ENCODE data around the gene DDX3X.
"Not testable (repeated sequence)": the region's sequence is repeated elsewhere in the genome, so short reads cannot be mapped to it uniquely, and the experiment has no call there.

The DDX3X gene

DNA sequence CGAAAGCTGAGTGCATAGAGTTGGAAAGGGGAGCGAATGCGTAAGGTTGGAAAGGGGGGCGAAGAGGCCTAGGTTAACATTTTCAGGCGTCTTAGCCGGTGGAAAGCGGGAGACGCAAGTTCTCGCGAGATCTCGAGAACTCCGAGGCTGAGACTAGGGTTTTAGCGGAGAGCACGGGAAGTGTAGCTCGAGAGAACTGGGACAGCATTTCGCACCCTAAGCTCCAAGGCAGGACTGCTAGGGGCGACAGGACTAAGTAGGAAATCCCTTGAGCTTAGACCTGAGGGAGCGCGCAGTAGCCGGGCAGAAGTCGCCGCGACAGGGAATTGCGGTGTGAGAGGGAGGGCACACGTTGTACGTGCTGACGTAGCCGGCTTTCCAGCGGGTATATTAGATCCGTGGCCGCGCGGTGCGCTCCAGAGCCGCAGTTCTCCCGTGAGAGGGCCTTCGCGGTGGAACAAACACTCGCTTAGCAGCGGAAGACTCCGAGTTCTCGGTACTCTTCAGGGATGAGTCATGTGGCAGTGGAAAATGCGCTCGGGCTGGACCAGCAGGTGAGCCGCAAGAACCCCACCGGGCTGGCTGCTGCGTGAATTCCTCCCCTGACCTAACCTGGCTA, at the start of gene DDX3X:
DDX3X (plus strand) TSS at position 419 of the 619 bp plus-strand sequence; CDS start at position 510, 91 bp downstream.
- peak; percentile 88 for DNase-seq

DNA sequence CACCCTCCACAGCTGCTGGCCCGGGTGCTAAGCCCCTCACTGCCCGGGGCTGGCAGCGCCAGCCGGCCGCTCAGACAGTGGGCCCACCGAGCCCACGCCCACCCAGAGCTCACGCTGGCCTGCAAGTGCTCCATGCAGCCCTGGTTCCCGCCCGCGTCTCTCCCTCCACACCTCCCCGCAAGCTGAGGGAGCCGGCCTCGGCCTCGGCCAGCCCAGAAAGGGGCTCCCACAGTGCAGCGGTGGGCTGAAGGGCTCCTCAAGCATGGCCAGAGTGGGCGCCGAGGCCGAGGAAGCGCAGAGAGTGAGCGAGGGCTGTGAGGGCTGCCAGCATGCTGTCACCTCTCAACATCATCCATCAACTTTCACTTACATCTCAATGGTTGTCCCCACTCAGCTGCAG, 48.0 kb upstream of the DDX3X start:
- not testable (repeated sequence) for DNase-seq

DNA sequence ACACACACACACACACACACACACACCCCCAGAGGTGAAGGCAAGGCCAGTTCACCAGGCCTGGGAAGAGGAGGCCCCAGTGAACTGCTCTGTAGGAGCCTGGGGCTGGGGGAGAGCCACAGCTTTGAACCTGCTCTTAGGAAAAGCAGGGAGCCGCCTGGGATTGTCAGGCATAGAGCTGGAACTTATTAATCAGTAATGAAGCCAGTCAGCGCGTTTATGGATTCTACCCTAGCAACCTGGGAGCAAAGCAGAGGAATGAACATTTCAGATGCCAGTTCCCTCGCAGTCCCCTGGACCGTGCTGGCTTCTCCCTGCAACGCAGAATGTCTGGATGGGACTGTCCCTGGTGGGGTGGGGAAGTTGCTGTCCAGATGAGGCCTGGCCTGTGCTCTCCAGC, 45.3 kb upstream of the DDX3X start:
- no peak for DNase-seq

DNA sequence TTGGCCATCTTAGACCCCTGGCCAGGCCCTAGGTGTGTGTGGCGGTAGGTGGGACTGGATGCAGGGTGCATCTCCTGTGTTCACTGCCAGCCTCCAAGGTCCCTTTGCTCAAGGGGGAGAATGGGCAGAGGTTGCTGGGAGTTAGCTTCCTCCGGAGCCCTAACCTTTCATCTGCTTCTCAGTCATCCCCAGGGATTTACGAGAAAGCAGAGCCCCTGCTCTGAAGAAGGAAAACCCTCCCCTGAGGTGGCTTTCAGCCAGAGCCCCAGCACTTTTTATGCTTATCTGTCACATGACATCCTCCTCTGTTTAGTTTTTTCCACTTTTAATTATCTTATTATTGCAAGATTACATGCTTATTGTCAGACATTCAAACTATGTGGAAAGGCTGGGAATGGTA, 44.9 kb upstream of the DDX3X start:
- no peak for DNase-seq

DNA sequence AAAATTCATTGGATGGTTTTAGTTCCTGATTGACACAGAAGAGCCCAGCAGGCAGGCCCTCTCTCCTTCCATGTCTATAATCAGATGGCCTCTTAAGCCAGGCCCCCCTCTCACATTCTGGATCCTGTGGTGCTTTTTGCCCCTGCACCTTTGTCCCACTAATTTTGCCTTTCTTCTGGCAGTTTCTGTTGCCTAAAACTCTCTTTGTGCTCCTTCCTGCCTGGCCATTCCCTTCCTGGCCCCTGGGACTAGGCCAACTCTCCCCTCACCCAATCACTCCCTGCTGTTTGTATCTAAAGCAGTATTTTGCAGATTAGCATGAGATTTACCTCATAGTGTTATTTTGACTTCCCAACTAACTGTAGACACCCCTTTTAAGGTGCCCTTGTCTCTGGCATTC, 42.7 kb upstream of the DDX3X start:
- DNase-seq, result no peak

DNA sequence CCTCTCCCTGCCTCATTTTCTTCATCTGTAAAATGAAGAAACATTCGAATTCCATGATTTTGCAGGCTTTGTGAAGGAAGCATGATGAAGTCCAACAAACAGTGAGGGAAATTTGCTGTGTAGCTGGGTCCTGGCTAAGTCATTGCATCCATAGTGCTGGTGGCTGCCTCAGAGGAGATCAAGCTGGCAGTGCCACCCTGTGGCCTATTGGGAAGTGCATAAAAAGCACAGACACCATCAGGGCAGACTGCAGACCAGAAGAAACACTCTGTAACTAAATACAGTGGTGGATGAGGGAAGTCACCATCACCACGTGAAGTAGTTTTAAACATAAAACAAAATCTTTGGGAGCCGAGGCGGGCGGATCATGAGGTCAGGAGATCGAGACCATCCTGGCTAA, 40.7 kb upstream of the DDX3X start:
- no peak for DNase-seq

DNA sequence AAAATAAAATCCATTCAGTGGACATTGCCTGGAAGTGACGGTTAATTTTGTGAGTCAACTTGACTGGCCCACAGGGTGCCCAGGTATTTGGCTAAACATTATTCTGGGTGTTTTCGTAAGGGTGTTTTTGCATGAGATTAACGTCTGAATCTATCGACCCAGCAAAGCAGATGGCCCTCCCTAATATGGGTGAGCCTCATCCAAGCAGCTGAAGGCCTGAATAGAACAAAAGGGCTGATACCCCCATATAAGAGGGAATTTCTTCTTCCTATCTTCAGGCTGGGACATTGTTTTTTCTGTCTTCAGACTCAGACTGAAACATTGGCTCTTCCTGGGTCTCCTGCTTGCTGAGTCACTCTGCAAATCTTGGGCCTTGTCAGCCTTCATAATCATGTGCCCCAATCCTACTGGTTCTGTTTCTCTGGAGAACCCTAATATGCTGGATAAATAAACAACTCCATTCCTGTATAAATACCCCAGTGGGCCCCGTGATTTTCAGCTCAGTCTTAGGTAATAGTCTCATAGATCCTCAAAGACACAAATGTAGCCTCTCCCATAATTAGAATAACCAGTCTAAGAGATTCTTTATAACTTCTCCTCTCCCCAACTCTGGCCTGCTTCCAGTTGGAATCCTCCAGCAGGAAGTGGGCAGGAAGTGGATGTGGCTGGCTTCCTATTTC, 33.1 kb upstream of the DDX3X start:
- DNase-seq, result no peak

DNA sequence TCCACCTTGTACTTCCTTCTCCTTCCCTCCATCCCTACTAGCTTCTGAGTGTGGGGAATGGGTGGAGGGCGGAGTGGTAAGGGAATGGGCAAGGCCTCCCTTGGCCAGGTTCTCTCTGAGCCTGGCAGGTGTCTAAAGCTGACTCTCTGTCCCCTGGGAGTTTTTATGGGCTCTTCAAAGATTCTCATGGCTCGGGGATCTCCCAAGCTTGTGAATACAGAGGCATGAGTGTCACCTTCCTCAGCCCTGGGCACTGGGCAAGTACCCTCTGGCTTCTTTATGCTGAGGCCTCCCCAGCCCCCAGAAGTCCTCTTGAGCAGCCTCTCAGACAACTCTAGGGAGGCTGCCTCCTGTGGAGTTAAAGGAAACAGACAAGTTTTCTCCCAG, 32.5 kb upstream of the DDX3X start:
- DNase-seq, result no peak

DNA sequence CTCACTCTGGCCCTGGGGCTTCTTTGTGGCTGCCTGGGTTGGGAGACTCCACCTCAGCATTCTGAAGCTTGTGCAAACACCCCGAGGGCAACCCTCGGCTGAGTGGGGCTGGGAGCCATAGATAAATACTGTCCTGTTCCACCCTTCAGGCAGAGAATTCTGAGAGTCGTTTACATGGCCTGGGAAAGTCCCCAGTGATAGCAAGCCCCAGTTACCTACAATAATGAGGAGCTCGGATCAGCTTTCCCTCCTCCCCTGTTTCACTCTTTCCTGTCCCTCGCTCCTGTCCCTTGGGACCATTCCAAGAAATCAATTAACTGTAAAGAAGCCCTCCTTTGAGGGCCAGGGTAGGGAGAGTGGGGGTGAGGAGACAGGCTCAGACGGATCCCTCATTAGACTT, 31.6 kb upstream of the DDX3X start:
- DNase-seq, result no peak

DNA sequence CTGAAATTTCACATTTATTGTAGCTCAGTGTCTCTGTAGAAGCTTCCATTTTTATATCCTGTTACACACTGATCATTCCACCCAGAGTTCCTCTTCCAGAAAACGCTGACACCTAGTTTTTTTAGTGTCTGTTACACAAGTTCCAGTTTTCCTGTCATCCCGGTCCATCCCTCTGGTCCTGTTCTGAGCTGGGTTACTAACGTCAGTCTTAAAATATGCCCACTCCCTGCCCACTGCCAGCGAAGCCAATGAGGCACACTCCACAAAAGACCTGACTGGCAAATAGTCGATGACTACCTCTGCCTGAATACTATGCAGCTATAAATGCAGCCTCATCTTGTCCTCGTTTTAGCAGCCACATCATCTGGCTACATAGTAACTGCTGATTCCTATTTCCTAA, 30.9 kb upstream of the DDX3X start:
- DNase-seq, result no peak

DNA sequence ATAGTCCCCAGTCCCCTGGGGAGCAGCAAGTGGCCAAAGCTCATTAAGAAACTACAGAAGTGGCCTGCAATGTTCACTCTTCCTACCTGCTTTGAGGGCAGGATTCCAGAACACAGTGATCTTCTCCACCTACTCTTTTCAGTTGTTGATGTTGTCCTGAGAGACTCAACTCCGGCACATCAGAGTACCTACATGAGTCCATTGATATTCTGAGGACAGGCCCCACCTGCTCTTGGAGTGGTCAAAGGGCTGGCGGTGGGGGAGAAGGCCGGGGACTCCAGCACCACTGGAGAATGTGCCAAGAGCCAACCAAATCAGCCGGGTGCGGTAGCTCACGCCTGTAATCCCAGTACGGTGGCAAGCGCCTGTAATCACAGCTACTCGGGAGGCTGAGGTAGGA, 29.8 kb upstream of the DDX3X start:
- DNase-seq, result no peak

DNA sequence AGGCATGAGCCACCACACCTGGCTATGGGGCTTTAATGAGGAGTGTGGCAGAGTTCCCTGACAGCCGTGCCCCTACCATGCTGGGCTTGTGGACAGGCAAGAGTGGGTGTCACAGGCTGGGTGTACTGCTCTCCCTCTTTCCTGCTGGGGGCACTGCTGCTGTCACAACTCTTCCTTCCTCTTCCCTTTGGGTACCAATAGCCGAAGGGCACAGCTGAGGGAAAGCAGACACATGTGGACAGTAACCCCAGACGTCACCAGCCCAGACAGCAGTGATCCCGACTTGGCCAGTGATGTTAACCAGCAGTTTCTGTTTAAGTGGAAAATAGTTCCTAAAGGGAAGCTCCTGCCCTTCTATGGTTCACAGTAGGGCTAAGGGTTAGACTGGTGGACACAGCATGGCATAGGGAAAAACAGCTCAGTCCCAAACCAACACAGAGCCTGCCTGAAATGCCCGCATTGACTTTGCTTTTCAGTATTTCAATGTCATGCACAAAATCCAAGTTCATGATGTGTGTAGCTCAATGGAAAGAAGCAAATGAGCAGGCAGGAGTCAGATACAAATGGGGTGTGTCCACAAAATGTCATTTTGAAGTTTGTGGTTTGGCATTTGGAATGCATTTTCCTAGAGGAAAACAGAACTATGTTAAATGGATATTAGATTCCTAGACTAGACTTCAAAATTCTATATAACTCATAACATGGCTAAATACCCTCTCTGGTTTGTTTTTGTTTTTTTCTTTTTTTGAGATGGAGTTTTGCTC, 24.9 kb upstream of the DDX3X start:
- DNase-seq, result no peak

DNA sequence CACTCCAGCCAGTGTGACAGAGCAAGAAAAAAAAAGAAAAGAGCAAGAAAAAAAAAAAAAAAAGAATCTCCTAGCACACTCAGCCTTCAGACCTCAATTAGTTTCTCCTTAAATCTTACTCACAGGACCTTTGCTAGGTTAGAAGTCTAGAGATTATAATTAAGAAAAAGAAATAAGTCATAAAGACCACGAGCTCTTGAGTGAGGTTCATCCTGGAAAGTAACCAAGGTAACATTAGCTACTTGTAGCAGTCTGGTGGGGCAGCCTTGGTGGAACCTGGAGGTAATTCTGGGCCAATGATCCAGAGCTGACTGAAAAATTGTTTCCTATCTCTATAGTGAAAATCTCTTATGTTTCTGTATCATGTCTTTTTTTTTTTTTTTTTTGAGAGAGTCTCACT, 21.2 kb upstream of the DDX3X start:
- DNase-seq, result no peak

DNA sequence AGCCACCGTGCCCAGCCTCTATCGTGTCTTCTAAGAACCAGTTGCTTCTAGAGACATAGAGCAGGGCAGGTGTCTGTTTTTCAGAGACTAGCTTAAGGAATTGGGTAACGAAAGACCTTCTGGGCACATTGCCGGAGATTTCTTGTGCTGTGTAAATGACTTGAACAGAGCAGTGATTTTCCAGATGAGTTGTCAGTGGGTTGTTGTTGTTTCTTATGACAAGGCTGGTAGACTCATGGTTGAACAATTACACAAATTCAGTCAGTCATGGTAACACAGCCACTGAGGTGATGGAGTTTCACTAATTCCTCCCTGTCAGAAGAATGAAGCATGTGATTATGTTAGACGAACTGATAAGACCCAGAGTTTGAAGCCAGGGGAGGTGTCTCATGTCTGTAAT, 20.5 kb upstream of the DDX3X start:
- no peak for DNase-seq

DNA sequence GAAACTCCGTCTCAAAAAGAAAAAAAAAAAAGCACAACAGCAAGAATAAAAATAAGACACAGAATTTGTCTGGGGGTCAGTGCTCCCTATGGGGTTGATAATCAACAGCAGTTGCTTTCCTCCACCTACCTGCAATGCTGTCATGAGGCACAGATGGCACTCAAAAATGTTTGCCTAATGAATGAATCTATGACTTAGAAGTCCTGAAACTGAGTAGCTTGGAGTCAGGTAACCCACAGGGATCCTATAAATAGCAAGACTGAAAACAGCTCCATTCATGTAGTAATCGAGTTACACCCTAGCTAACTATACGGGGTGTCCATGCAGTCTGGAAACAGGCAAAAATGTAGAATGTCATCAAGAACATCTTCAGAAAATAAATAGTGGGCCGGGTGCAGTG, 19.8 kb upstream of the DDX3X start:
- DNase-seq, result no peak

DNA sequence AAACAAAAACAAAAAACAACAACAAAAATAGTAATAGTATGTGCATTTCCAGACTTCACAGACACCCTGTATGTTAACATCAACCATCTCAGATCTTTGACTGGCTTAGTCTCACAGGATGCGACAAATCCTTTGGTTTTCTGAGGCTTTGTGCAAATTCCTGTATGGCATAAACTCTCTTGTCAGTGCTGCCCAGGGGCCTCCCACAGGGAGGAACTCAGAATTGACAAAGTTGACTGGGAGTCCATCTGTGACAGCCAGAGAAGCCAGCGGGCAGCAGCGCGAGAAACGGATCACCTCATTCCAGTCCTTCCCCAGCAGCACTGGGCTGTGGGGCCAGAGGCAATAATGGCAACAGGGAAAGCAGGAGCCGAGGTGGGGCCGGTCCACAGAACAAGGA, 19.1 kb upstream of the DDX3X start:
- DNase-seq, result no peak

DNA sequence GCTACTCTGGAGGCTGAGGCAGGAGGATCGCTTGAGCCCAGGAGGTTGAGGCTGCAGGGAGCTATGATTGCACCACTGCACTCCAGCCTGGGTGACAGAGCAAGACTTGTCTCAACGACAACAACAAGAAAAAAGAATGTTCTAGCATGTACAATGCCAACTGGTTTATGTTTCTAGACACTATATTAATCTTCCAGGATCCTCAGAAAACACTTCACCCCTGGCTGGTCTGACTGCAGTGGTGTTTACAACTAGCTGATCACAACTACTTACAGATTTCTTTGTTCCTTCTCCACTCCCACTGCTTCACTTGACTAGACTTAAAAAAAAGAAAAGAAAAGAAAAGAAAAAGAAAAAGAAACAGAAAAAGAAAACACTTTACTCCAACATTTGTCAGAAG, 17.7 kb upstream of the DDX3X start:
- not testable (repeated sequence) for DNase-seq

DNA sequence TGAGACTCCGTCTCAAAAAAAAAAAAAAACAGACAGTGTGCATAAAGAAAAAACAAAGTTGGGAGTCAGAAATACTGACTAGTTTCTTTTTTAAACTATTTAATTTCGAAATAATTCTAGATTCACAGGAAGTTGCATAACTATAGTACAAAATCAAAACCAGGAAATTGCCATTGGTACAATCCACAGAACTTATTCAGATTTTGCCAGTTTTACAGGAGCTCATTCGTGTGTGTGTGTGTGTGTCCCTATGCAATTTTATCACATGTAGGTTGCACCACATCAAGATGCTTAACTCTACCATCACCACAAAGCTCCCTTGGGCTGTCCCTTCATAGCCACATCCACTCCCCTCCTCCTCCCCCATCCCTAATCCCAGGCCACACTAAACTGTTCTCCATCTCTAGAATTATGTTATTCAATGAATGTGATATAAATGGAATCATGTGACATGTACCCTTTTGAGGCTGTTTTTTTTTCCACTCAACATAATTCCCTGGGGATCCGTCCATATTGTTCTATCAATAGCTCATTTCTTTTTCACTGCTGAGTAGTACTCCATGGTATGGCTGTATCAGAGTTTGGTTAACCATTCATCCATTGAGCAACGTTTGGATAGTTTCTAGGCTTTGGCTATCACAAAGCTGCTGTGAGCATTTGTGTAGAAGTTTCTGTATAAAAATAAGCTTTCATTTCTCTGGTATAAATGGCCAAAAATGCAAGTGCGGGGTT, 16.3 kb upstream of the DDX3X start:
- DNase-seq, result no peak

DNA sequence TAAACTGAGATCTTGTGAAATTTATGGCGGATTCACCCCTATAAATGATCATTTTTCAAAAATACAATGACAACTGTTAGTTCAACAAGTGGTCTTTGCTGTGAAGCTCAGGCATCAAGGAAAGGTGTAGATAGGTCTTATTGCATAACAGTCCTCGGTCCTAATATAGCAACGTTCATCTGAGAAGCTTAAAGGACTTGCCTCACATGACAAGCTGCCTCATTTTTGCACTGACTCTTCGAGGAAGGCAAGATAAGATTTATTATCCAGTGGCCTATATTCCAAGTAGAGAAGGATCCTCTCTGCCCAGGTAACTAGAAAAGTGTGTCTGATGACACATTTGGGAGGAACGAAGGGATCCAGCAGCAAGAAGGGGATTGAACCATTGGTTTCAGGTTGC, 13.6 kb upstream of the DDX3X start:
- no peak for DNase-seq

DNA sequence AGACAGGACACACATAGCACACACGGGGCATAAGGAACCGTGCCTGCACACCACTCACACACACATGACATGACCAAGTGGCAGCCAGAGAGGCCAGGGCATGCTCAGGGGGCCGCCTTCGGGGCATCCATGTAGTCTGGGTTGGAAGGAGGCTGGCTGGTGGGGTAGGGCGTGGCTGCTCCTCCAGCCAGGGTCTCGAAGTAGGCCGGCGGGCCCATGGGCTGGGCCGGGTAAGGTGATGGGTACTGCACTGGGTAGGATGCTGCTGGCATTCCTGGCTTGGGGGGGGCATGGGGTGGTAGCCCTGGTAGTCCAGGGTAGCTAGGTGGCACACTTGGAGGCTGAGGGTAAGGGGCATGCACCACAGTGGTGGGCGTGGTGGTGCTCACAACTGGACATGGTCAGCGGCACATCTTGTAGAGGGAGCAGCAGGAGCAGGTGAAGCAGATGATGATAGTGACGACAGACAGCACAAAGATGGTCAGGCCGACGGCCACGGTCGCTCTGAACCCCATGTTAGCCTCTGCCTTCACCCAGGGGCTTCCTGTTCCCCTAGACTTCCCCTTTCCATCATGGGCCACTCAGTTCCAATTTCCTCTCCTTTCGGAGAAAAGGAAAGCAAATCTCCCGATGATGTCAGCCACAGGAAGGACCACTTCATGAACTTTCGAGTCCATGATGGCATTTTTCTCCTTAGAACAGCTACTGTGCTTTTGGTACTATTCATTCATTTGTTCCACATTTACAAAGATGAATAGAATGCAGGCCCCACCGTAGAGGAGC, 10.9 kb upstream of the DDX3X start:
- DNase-seq, result no peak

DNA sequence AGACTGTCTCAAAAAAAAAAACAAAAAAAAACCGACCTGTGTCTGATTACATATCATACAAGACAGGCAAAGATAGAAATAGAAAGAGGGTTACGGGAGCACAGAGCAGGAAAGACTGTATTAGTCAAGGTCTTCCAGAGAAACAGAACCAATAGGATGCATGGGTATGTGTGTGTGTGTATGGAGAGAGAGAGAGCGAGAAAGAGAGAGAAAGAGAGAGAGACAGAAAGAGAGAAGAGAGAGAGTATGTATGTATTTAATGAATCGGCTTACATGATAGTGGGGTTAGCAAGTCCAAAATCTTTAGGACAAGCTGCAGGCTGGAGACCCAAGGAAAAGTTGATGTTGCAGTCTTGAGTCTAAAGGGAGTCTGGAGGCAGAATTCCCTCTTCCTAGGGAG, 7.5 kb upstream of the DDX3X start:
- DNase-seq, result no peak

DNA sequence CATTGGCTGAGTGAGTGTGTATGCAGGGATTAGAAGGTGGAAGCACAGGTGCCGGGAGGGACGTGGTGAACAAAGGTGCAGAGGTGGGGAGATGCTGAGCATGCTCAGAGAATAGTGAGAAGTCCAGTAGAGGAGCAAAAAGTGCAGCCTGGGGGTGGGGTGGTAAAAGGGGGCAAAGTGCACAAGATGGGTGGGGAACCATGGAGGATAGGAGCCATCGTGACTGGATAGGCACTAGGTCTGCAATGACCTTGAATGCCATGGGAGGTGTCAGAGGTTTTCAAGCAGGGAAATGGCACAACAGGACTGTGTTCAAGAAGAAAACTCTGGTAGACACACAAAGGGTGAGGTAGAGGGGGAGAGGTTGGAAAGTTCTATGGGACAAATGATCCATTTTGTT, 6.6 kb upstream of the DDX3X start:
- no peak for DNase-seq

DNA sequence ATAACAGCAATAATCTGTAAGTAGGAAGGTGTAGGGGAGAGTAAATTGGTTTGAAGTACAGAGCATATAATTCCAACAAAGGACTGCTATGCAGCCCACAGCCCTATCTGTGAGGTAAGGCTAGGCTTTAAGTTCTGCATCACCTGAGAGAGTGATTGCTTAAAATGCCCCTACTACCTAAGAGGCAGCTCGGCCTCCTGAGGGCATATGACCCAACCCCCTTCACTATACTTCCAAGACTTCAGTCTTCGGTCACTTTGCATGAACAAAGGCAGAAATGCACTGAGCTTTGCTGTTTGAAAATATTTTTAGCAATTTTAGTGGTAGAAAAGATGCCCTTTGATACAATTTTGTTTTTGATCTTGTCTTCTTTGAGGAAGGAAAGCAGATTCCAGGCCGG, 4.9 kb upstream of the DDX3X start:
- DNase-seq, result no peak

Data from CD4-positive, alpha-beta T cell treated with Interleukin-4 for 4 hours (primary cell).